GM18868 (cell line): ENCODE data around the gene TIRAP.
"Not testable (repeated sequence)": the region's sequence is repeated elsewhere in the genome, so short reads cannot be mapped to it uniquely, and the experiment has no call there.

Source experiments
- ATAC-seq: cut with Tn5 transposase; IDR thresholded peaks from one replicate; pipeline ENCODE4 v1.9.1; 2021; ENCODE audit warnings: mild to moderate bottlenecking, moderate library complexity; ENCODE audit not compliant: unreplicated experiment

TIRAP gene, protein sequence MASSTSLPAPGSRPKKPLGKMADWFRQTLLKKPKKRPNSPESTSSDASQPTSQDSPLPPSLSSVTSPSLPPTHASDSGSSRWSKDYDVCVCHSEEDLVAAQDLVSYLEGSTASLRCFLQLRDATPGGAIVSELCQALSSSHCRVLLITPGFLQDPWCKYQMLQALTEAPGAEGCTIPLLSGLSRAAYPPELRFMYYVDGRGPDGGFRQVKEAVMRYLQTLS

DNA sequence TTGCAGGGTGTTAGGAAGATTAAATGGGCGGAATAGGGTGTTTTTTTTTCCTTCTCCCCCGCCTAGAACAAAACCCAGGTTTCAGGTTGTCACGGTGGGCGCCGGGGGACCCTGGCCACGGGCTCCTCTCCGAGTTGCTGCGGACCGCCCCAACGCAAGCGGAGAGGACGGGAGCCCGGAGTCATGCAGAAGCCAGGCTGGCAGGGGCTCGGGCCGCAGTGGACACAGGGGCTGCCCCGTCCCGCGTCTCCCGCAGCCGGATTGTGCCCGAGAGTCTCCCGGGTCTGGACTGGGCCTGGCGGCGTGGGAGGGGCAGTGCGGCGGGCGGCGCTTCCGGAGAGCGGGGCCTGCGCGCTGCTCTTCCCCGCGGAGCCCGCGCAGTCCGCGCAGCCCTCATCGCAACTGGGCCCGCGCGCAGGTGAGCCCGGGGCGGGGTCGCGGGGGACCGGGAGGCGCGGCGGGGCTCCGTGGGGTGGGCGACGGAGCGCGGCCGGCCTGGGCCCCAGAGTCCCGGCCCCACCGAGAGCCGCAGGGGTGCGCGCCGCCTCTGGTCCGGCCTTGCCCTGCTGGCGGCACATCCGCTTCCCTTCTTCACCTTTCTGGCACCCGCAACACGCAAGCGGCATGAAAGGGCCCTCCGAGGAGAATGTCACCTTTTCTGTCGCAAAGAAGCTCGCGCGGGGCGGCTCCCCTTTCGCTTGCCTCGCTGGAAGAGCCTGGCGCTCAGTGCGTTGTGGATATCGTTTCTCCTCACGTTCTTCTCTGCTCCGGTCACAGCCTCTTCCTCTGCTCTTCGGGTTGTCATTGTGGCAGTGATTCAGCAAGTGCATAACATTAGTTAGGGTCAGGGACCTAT lies at the start of gene TIRAP:
TSS of gene TIRAP (plus strand) at position 358 of the 856 bp plus-strand sequence. CDS start 7,802 bp downstream, outside the sequence.
- ATAC-seq, result peak; percentile 71

DNA sequence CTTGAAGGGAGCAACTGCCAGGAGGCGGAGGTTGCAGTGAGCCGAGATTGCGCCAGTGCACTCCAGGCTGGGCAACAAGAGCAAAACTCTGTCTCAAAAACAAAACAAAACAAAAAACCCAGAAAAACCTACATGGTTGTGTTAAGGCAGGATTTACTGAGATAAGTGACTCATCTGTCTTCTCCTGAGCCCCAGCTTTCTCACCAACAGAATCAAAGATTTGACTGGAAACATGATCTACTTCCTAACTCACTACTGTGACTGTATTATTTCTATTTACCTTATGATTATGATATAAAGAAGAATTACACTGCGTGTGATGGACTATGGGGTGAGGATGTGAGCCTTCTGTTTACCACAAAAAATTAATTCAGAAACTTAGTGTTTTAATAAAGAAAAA lies 49.5 kb upstream of the TIRAP start:
- no peak for ATAC-seq

DNA sequence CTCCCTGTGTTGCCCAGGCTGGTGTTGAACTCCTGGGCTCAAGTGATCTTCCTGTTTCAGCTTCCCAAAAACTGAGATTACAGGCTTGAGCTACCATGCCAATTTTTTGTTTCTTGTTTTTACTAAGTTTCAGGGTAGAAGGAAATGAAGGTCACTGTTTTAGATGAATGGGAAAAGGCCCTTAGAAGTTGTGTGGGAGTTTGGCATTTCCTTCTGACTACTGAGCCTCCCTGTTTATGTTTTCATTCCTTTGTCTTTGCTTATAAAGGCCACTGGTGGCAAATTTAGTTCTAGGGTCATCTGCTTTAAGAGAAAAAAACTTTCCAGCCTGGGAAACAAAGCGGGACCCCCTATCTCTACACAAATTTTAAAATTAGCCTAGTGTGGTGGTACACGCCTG lies 36.3 kb upstream of the TIRAP start:
- no peak for ATAC-seq

DNA sequence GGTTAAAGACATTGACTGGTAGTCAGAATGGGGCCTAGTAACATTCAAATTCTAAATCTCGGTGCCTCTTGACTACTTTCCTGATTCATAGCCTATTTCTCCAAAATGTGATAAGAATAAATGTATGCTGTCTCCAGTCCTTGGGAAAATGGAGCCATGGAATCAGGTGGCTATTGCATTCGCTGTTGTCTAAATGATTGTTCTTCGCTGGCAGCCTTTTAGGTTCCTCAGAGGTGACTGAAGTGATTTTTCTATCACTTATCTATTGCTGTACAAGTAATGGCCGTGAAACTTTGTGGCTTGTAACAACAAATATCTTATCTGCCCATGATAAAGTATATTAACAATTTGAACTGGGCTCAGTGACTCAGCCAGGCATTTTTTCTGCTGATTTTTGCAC lies 29.6 kb upstream of the TIRAP start:
- no peak for ATAC-seq

DNA sequence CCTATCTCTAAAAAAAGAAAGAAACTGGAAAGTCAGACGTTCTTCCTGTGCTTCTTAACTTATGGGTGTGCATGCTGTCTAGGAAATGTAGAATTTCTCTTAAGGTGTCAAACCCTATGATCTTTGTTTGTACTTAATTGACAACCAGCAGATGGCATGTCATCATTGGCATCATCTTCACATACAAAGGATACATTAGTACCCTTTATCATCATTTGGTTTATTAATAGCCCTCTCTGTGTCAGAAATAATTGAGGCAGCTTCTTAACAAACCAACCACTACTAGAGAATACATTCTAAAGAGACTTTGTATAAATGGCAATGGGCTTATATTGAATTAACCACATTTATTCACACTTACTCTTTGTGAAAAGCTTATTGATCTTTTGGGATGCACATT lies 28.1 kb upstream of the TIRAP start:
- ATAC-seq, result no peak

DNA sequence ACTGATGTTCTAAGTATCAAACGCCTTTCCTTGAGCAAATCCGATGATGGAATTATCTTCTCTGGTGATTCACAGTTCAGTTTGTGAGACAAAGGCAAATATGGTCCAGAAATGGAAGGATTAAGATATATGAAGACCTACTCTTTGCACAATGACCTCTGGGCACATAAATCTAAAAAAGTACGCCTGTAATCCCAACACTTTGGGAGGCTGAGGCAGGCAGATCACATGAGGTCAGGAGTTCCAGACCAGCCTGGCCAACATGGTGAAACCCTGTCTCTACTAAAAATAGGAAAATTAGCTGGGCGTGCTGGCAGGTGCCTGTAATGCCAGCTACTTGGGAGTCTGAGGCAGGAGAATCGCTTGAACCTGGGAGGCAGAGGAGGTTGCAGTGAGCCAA lies 27.4 kb upstream of the TIRAP start:
- ATAC-seq, result not testable (repeated sequence)

DNA sequence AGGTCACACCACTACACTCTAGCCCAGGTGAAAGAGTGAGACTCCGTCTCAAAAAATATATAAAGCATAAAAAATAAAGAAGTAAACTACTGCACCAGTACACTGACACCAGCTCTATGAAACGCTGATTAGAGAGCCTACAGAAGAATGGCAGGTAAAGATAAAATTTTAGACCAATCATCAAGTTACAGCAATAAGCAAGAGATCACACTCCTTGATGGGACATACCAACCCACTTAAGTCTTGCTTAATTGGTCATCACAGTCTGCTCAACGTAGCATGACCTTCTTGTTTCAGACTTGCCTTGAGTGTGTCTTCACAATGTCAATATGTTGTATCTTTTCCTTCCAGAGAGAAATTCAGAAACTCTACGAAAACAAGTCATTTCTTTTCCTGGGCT lies 26.7 kb upstream of the TIRAP start:
- no peak for ATAC-seq

DNA sequence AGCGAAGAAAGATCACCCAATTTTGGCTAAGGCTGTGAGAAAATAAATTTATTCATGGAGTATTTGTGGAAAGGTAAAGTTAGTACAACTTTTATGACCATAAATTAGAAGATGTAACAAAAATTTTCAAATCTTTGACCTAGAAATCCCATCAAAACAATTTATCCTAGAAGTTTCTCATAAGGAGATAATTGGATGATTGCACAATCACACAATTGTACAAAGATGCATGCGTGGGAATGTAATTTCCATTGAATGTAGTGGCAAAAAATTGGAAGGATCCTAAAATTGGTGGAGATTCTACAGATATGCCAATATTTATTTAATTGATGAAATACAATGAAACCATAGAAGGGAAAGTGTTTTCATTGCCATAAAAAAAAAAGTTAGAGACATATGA lies 25.7 kb upstream of the TIRAP start:
- no peak for ATAC-seq

DNA sequence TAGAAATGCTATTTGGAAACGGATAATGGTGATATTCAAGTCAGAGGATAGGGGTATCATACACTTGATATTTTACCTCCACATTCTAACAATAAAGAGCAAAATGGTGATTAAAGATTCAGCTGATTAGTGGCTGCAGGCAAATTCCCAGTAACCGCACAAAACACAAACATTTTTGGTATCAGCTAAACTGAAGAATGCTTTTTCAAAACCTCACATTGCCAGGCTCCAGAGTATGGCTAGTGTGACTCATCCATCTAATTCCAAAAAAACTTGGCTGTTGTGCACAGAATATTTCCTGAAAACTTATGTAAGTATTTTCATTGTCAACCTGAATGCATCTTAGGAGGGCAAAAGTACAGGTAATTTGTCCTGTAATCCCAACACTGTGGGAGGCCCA lies 25.1 kb upstream of the TIRAP start:
- ATAC-seq, result no peak

DNA sequence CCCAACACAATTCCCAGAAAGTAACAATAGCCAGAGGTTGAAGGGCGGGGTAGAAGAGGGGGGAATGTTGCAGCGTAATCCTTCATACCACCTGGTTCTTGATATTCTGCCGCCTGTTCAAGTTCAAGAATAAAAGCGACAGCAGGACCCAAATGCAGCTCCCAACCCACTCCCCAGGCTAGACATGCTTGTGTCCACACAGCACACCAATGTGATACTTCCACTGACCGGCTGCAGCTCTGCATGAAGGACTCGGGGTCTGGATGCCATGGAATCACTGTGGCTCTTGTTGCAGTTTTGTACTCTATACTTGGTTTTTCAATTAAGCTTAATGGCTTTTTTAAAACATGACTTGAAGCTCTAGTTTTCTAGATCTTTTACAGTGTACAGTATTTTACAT lies 20.7 kb upstream of the TIRAP start:
- no peak for ATAC-seq

DNA sequence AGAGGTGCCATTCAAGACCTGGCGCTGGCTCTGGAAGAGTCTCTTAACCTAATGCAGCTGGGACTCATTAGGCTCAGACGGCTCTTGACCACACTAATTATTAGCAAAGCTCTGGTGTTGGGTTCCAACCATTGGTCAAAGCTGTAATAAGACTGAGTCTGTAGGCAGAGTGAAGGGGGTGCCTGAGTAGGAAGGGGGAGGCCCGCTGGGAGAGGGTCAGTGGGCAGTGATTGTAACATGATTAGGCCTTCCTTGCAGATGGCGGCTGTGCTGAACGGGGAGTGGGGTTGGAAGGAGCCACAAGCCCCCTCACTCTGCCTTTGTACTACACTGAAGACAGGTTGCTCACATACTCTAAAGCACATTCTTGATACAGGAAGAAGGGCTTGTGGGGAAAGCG lies 19.4 kb upstream of the TIRAP start:
- no peak for ATAC-seq

DNA sequence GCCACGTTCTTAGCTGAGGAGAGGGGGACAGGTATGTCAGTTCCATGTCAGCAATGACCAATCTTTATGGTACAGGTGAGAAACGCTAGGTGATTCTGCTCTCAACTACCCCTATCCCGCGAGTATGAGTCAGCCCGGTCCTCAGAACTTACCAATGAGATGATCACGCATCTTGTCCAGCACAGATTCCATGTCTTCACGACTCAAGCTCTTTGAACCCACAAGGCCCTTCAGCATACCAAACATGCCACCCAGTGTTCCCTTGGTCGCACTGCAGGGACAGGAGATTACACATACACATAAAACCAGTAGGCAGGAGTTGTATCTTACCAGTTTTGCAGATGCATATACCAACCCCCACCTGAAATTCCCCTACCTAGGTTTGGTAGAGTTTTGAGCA lies 17.1 kb upstream of the TIRAP start:
- no peak for ATAC-seq

DNA sequence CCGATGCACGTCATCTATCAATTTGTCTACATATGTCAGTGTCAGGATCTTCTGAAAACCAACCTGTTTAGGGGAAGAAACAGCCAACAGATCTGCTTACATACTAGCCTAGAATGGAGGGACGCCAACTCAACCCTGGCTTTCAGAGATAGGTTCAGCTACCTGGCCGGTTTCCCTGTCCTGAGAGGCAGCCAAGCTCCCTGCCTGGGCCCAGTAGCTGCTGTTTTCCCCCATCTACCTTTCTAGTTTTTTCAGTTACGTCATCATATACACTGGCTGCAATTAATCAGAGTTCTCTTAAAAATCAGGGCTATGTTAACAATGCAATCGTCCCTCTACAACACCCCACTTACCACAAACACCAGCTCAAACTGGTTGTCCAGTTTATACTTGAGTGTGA lies 15.2 kb upstream of the TIRAP start:
- ATAC-seq, result no peak

DNA sequence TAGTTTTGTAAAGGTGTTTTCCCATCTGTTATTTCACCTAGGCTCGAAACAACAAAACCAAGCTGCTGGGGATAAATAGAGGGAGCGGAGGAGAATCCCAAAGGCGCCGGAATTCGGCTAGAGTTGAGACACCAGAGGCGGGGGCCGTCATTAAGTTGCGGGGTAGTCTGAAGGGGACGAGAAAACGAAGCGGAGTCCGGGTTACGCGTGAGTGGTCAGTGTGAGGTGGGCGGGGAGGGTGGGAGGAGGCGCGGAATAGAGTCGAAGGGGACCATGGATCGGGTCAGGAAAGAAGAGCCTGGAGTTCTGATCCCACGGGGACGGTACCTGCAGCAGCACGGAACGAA lies 14.6 kb upstream of the TIRAP start:
- no peak for ATAC-seq

DNA sequence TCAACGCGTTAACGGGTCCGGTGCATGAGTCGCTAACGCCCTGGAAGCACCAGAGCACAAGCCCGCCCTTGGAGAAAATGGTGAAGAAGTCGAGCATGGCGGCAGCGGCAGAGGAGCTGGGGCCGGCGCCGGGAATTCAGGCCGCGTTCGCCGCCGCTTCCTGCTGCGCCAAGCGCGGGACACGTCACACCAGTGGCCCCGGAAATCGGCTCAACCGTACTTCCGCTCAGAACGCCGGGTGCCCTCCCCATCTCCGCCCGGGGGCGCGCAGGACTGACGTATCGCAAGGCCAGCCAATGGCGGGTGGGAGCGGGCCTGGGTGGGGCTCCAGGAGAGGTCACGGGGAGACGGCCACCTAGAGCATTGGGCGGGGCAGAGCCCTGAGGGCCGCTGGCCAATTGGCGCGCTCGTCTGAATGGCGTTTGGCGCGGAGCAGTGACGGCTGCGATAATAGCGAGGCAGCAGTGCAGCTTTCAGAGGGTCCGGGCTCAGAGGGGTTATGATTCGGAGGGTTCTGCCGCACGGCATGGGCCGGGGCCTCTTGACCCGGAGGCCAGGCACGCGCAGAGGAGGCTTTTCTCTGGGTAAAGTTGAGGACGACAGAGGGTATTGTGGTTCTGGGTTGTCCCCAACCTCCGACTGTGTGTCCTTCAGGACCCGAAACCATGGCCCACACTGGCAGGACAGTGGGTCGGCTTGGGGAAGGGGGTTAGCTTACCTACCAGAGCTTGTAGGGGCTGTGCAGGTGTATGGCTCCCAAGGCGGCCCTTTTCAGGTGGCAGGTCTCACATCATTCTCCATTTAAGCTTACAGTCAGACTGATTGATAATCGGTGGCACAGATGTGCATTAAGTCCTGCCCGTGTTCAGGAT lies 13.9 kb upstream of the TIRAP start, which contains the start of the genes FOXRED1 and SRPRA:
TSS of gene FOXRED1 (plus strand) at position 447 of the 872 bp plus-strand sequence. CDS start at position 500, 53 bp downstream.
TSS of gene SRPRA (minus strand) at position 188 of the 872 bp plus-strand sequence. CDS start at position 97, 91 bp downstream.
- peak; percentile 98 for ATAC-seq

DNA sequence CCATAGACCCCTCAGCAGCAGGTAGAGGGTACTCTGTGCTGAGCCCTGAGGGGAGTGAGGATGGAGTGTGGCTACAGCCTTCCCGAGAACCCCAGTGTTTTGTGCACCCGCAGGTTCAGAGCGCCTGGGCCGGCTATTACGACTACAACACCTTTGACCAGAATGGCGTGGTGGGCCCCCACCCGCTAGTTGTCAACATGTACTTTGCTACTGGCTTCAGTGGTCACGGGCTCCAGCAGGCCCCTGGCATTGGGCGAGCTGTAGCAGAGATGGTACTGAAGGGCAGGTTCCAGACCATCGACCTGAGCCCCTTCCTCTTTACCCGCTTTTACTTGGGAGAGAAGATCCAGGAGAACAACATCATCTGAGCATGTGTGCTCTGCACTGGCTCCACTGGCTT lies 5.6 kb upstream of the TIRAP start:
- no peak for ATAC-seq

DNA sequence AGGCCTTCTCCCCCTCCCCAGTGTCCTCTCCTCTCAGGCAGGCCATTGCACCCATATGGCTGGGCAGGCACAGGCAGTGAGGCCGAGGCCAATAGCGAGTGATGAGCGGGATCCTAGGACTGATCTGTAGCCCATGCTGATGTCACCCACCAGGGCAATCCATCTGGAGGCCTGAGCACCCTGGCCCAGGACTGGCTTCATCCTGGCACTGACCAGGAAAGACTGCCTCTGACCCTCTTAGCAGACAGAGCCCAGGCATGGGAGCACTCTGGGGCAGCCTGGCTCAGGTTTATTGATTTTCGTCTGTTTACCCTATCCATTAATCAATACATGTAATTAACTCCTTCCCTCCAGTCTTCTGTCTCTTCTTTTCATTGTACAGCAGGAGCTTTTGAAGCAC lies 5.1 kb upstream of the TIRAP start:
- ATAC-seq, result no peak

DNA sequence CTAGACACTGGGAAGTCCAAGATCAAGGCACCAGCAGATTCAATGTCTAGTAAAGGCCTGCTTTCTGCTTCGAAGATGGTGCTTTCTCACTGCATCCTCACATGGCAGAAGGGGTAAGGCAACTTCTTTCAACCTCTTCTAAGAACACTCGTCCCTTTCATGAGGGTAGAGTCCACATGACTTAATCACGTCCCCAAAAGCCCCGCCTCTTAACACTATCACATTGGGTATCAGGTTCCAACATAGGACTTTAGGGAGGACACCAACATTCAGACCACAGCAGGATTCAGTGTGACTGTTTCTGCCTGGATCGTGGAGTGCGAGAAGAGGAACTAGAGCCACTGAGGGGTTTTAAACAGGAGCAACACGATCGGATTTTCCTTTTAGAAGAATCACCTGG lies 3.7 kb upstream of the TIRAP start:
- no peak for ATAC-seq

DNA sequence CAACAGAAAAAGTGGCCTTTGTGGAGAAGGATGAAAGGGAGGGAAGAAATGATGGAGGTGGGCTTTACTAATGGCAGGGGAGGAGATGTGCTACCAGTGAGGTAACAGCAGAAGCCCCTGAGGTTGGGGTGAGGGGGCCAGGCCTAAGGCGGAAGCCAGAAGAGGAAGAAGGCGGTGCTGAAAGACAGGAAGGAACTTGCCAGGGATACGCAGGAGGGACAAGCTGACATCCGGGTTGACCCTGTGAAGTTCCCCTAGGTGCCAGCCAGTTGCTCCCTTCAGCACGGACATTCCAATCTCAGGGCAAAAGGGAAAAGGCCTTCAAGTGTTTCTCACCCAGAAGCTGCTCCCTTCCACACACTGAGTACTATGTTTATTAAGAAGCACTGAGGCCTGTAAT lies 2.3 kb upstream of the TIRAP start:
- no peak for ATAC-seq

DNA sequence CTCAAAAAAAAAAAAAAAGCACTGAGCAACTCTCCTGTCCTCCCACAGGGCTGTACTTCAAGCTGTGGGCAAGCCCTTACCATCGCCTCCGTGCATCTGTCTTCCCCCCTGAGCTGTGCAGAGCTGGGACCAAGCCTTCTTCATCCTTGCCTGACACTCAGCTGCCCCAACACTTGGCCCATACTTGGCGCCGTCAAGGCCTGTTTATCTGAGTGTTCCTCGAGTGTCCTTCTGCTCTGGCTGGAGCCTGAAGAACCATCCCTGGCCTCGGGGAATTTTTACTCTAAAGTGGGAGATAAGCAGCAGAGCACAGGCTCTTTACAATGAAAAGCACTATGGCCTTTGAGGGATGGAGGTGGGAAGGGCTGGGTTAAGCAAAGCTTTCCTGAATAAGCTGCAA lies 1.6 kb upstream of the TIRAP start:
- no peak for ATAC-seq

DNA sequence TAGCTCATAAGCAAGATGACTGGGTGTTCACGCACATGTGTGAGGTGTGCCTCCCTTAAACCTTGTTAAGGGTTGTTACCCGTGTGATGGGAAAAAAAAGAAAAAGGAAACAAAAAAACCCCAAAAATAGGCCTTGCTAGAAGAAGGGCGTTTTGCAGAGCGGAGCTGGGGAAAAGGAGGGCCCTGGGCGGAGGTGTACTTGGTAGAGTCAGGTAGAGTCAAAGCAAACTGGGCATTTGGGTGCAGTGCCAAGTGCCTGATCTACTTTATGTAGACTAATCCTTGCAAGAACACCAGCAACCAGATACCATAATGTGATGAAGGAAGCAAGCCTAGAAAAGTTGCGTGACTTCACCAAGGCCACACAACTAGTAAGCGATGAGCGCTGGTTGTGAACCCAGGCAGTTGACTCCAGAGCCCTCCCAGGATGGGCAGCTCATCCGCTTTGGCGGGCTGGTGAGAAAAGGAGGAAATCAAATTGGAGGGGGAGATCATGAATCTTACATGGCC lies 1.2 kb upstream of the TIRAP start:
- ATAC-seq, result no peak
